Coronary artery (tissue), 2 donors: ENCODE measurements around the gene AKAP13.

Experiments
- DNase-seq: peaks from one replicate; pipeline ENCODE4 v3.0.0-alpha.2; 2017; ENCODE audit warnings: low spot score
- H3K27ac ChIP-seq, 2 donors: fragments of 200-600 bp; sonication (generic); one replicate each; pipeline ENCODE4 v1.5.1; 2016 to 2019
- H3K4me3 ChIP-seq: fragments of 200-600 bp; sonication (generic); 2 replicates; pipeline ENCODE4 v1.5.1; 2016; ENCODE audit warnings: mild to moderate bottlenecking, moderate library complexity
- CTCF ChIP-seq: fragments of 200-600 bp; sonication (generic); IDR thresholded peaks from one replicate; pipeline ENCODE4 v1.5.1; 2019; ENCODE audit warnings: antibody characterized with exemption

The AKAP13 gene

GRCh38 chr15:85555875-85556617 lies 175.6 kb downstream of the AKAP13 start:
- peak overlapping the region in 1 of 2 donors; percentile 20 for H3K27ac ChIP-seq
- no peak overlapping the region for H3K4me3 ChIP-seq
- no peak for DNase-seq
- no peak for TF ChIP-seq CTCF

GRCh38 chr15:85556618-85556895 lies 176.2 kb downstream of the AKAP13 start:
- TF ChIP-seq CTCF, result no peak
- H3K27ac ChIP-seq, result peak overlapping the region in 1 of 2 donors; percentile 20
- H3K4me3 ChIP-seq, result no peak overlapping the region
- DNase-seq, result no peak

GRCh38 chr15:85557385-85557784 lies 177.0 kb downstream of the AKAP13 start:
- H3K4me3 ChIP-seq, result no peak overlapping the region
- no peak for TF ChIP-seq CTCF
- DNase-seq, result no peak
- no peak overlapping the region for H3K27ac ChIP-seq

- no peak for DNase-seq
- Histone ChIP-seq H3K27ac (peak overlapping the region in 1 of 2 donors; percentile 31), H3K4me3 (no peak overlapping the region)
- no peak for TF ChIP-seq CTCF
Measured at GRCh38 chr15:85558848-85559247, 178.4 kb downstream of the AKAP13 start.

- H3K27ac ChIP-seq, result no peak overlapping the region
- no peak for TF ChIP-seq CTCF
Measured at GRCh38 chr15:85559530-85559929, 179.1 kb downstream of the AKAP13 start.

GRCh38 chr15:85562824-85563223 lies 182.4 kb downstream of the AKAP13 start:
- TF ChIP-seq CTCF, result no peak
- DNase-seq, result no peak
- H3K4me3 ChIP-seq, result no peak overlapping the region
- H3K27ac ChIP-seq, result peak overlapping the region; percentile 21 to 78

More at GRCh38 chr15:85559530-85559929, 179.1 kb downstream of the AKAP13 start:
- no peak overlapping the region for H3K4me3 ChIP-seq
- no peak for DNase-seq

GRCh38 chr15:85563328-85563727 lies 182.9 kb downstream of the AKAP13 start:
- no peak for TF ChIP-seq CTCF
- H3K27ac ChIP-seq, result peak overlapping the region; percentile 21 to 78
- peak overlapping the region; percentile 16 for H3K4me3 ChIP-seq
- DNase-seq, result no peak
